ENCODE results near the gene ZC3H7A.

Gene ZC3H7A

DNA sequence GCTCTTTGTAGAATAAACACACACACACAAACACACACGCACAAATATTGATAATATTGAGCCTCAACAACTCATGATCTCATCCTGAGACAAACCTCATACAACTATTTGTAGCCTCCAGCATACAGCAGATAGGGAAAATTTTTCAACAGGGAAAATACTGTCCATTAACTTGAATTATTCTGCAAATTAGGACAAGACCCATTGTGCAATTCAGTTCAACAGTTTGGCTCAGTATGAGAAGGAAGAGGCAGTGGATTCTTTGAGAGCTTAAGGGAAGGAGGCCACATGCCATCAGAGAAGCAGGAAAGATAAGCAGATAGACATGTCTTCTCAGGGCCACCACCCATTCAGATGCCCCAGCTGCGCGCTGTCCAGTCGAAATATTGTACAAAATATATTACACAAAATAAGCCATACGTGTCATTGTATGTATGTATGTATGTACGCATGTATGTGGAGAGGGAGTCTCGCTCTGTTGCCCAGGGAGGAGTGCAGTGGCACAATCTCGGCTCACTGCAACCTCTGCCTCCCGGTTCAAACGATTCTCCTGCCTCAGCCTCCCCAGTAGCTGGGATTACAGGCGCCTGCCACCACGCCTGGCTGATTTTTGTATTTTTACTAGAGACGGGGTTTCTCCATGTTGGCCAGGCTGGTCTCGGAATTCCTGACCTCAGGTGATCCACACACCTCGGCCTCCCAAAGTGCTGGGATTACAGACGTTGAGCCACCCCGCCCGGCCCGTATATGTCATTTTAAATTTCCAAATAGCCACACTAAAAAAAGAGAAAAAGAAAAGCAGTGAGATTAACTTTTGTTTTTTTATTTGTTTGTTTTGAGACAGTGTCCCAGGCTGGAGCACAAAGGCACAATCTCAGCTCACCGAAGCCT is 1.8 kb downstream of the ZC3H7A start:
- TF ChIP-seq, protein P1, sequence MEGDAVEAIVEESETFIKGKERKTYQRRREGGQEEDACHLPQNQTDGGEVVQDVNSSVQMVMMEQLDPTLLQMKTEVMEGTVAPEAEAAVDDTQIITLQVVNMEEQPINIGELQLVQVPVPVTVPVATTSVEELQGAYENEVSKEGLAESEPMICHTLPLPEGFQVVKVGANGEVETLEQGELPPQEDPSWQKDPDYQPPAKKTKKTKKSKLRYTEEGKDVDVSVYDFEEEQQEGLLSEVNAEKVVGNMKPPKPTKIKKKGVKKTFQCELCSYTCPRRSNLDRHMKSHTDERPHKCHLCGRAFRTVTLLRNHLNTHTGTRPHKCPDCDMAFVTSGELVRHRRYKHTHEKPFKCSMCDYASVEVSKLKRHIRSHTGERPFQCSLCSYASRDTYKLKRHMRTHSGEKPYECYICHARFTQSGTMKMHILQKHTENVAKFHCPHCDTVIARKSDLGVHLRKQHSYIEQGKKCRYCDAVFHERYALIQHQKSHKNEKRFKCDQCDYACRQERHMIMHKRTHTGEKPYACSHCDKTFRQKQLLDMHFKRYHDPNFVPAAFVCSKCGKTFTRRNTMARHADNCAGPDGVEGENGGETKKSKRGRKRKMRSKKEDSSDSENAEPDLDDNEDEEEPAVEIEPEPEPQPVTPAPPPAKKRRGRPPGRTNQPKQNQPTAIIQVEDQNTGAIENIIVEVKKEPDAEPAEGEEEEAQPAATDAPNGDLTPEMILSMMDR (IDR thresholded peaks at IDR 0.05), result no peak

DNA sequence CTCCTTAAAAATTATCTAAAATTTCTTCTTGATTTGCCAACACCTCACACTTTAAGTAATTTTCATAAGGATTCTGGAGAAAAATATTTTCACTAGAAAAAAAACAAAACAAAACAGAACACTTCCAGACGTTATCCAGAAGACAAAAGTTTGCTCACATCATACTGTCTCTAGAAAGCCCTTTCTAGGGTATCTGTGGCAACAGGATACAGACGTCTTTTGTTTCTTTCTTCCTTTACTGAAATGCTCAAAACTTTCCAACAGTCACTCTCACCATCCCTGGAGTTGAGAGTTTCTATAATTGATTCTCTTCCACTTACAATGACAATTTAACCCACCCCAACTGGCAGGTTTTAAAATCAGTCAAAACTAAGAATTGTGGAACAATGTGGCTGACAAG is 2.6 kb downstream of the ZC3H7A start:
- TF ChIP-seq, protein P1 (IDR thresholded peaks at IDR 0.05), result no peak

DNA sequence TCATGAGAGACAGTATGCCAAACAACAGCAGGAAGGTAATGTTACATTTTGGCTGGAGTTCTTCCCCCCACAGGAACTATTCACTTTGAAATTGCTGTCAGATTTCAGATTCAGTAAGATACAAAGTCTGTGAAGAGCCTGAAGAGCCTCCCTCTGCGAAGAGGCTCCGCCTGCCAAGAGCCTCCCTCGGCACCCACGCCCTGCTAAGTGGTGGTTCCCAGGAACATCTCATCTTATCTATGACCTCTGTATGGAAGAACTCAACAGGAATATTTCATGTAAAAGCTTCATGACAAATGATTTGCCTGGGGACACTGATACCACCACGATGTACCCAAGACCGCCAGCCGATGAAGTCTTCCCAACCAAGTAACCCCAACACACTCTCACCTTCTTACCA is 3.2 kb downstream of the ZC3H7A start:
- TF ChIP-seq, protein P1 (IDR thresholded peaks at IDR 0.05), result no peak

DNA sequence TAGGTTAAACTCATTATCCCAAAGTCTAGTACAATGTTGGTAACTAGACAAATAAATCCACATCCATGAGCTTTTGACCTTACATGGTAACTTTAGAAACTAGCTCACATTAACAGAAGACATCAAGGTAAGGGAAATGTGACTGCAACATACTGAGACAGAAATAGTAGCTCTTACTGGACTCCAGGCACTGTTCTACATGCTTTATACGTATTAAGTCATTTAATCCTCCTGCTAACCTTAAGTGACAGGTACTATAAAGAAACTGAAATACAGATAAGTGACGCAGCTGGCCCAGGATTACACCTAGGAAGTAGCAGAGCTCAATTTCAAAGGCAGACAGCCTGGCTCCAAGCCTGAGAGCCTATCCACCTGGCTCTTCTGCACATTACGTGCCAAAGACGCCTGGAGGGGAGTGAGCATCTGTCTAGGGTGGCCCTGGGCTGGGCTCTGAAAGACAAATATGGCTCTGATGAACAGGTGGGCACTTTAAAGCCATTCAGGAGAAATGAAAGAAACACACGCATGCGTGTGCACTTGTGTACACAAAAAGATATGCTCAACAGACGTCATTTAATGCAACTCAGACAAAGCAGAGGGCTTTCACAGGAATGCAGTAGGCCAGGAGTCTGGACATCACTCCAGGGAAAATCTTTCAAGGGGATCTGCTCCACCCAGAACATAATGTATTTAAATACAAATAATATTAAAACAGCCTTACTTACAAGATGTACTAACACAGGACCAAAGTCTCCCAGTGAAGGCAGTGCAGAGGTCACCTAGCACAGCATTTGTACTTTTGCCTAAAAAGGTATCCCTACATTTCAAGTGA is 4.4 kb downstream of the ZC3H7A start:
- TF ChIP-seq, protein P1 (IDR thresholded peaks at IDR 0.05), result no peak

DNA sequence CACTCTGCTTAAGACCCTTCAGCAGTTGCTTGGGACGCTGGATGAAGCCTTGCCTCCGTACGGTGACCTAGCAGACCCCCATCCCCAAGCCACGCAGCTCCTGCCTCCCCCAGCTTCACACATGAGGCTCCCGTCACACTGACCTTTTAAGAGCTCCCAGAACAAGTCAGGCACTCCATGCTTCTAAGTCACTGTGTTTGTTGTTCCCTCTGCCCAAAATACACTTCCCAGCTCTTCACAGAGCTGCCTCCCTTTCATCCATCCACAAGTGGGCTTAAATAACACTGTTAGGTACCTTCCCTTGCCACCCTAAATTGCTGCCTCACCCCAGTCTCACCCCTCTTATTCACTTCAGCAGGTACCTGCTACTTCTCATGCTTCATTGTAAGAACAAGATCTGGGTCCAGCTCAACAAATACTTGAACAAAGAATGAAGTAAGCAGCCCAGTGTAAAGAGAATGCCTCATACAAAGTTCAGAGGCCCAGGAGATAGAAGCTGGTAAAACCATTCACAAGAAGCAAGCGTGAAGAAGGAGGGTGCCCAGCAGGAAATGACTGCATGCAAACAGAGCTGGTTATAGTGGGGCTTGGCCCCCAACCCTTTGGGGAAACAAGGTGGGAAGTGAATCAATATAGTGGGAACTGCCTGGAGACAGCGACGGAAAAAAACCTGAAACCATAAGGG is 5.8 kb downstream of the ZC3H7A start:
- TF ChIP-seq, protein P1 (IDR thresholded peaks at IDR 0.05), result no peak

DNA sequence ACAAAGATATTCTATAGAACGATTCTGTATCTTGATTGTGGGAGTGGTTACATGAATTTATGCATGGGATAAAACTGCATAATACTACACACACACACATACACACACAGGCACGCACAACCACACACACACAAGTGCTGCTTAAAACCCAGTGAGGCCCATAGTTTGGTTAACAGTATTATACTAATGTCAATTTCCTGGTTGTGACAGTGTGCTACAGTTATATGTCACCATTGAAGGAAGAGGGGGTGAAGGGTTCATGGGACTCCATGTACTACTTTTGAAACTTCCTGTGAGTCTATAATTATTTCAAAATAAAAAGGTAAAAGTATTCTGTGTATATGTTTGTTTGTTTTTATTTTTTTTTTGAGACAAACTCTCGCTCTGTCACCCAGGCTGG is 8.1 kb downstream of the ZC3H7A start:
- TF ChIP-seq, protein P1 (IDR thresholded peaks at IDR 0.05), result no peak

DNA sequence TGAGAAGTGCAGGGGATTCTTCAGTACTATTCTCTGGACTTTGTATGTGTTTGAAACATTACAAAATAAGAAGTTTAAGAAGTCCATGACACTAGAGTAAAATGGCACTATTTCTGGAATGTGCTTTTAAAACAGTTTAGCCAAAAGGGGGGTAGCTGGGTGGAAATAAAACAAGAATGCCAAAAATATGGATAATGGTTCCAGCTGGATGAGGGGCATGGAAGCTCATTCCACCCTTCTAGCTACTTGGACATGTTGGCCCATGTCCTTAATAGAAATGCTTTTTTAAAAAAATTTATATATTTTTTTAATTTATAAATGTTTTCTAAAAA is 13.1 kb downstream of the ZC3H7A start:
- TF ChIP-seq, protein P1 (IDR thresholded peaks at IDR 0.05), result no peak
